A673 (cell line): ENCODE measurements around the gene PRICKLE3.

Source experiments
- EZH2 ChIP-seq: fragments of 200-600 bp; sonication (generic); IDR thresholded peaks from 2 replicates; pipeline ENCODE4 v1.6.1; 2017; ENCODE audit warnings: borderline replicate concordance, low read depth, mild to moderate bottlenecking, mixed read lengths, antibody characterized with exemption, low read length; ENCODE audit not compliant: poor library complexity, severe bottlenecking
- TF ChIP-seq, protein P1 (sequence below): fragments of 300-800, 200-600 bp; sonication (generic); conservative IDR thresholded peaks from 2 replicates; pipeline ENCODE4 v1.5.1; 2017; ENCODE audit warnings: low read depth, mild to moderate bottlenecking, antibody characterized with exemption, low read length, moderate library complexity, mixed read lengths

DNA sequence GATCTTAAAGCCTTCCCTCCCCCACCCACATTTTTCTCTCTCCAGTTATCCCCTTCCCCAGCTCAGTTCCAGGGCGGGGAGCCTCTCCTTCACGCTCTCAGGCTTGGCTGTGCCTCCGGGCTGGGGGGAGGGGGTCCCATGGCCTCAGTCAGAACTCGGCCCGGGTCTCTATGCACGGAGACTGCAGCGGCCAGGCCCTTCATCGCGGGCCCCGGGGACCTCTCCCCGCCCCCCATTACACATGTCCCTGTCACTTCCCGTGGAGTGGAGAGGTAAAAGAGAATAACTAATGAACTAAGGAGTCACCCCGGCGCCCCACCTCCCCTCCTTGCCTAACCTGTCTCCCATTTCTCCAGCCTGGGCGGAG lies 838 bp upstream of the PRICKLE3 start:
- TF ChIP-seq, protein P1, sequence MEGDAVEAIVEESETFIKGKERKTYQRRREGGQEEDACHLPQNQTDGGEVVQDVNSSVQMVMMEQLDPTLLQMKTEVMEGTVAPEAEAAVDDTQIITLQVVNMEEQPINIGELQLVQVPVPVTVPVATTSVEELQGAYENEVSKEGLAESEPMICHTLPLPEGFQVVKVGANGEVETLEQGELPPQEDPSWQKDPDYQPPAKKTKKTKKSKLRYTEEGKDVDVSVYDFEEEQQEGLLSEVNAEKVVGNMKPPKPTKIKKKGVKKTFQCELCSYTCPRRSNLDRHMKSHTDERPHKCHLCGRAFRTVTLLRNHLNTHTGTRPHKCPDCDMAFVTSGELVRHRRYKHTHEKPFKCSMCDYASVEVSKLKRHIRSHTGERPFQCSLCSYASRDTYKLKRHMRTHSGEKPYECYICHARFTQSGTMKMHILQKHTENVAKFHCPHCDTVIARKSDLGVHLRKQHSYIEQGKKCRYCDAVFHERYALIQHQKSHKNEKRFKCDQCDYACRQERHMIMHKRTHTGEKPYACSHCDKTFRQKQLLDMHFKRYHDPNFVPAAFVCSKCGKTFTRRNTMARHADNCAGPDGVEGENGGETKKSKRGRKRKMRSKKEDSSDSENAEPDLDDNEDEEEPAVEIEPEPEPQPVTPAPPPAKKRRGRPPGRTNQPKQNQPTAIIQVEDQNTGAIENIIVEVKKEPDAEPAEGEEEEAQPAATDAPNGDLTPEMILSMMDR = no peak
- no peak for TF ChIP-seq EZH2
